RWPE2 (cell line): ENCODE data around the gene BEX2.
"Not testable (repeated sequence)": the region's sequence is repeated elsewhere in the genome, so short reads cannot be mapped to it uniquely, and the experiment has no call there.

Source experiments
- ATAC-seq: fragments of 200-7000 bp; cut with Tn5 transposase; 3 replicates; pipeline ENCODE4 v1.9.1; 2021; ENCODE audit warnings: low read depth
- DNase-seq: peaks from one replicate; pipeline ENCODE4 v3.0.0-alpha.2; 2020; ENCODE audit warnings: low spot score
- H3K27ac ChIP-seq: fragments of 450-650 bp; 2 replicates; pipeline ENCODE4 v1.5.1; 2017; ENCODE audit warnings: mild to moderate bottlenecking; ENCODE audit not compliant: poor library complexity, severe bottlenecking
- H3K27me3 ChIP-seq: fragments of 250-450 bp; sonication (Bioruptor Pico); 2 replicates; pipeline ENCODE4 v1.5.1; 2021; ENCODE audit warnings: mild to moderate bottlenecking, moderate library complexity; ENCODE audit not compliant: insufficient read depth, poor library complexity, severe bottlenecking
- H3K36me3 ChIP-seq: fragments of 250-450 bp; sonication (Bioruptor Pico); 2 replicates; pipeline ENCODE4 v1.5.1; 2020; ENCODE audit warnings: low read depth, mild to moderate bottlenecking, moderate library complexity
- H3K4me1 ChIP-seq: fragments of 250-450 bp; sonication (Bioruptor Pico); 2 replicates; pipeline ENCODE4 v1.5.1; 2021; ENCODE audit warnings: mild to moderate bottlenecking, moderate library complexity; ENCODE audit not compliant: insufficient read depth, poor library complexity, severe bottlenecking
- H3K4me3 ChIP-seq: fragments of 250-450 bp; sonication (Bioruptor Pico); 2 replicates; pipeline ENCODE4 v1.5.1; 2021; ENCODE audit warnings: mild to moderate bottlenecking, moderate library complexity; ENCODE audit not compliant: severe bottlenecking
- H3K9me3 ChIP-seq: fragments of 250-450 bp; sonication (Bioruptor Pico); 2 replicates; pipeline ENCODE4 v1.5.1; 2021; ENCODE audit warnings: mild to moderate bottlenecking, moderate library complexity; ENCODE audit not compliant: severe bottlenecking
- CTCF ChIP-seq: fragments of 450-650 bp; IDR thresholded peaks from one replicate; pipeline ENCODE4 v1.5.1; 2017; ENCODE audit warnings: mild to moderate bottlenecking, moderate library complexity; ENCODE audit not compliant: poor library complexity, severe bottlenecking

The BEX2 gene

GRCh38 chrX:103330681-103331288 is 20.0 kb upstream of the BEX2 start:
- Histone ChIP-seq H3K9me3 (no peaks in the 10 kb centered on the region), H3K36me3 (no peaks in the 10 kb centered on the region), H3K27me3 (no peaks in the 10 kb centered on the region), H3K4me1 (no peaks in the 10 kb centered on the region), H3K27ac (no peak overlapping the region), H3K4me3 (no peak overlapping the region)
- DNase-seq (no peak), ATAC-seq (no peak)
- TF ChIP-seq CTCF, result no peak

DNA sequence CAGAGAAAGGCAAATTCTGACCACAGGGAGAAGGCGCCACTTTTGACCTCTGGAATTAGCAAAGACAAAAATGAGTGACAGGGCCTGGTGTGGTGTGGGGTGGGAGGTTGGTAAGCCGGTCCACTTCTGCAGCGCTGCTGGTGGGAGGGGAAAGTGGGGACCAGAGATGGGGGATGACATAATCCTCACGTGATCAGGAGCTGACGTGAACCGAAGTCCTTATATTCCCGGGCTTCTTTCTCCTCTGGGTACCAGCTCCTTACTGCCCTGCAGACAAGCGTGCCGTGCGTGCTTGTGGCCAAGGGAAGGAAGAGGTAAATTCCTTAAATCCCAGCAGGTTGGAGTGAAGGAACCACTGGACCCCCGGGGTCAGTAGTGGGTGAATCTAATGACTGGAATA is 19.2 kb upstream of the BEX2 start, which contains the start of gene TCEAL7:
Gene TCEAL7, plus strand, starts transcription at position 249 of the 400 bp plus-strand sequence. CDS start 1,165 bp downstream, outside the sequence.
- no peaks in the 10 kb centered on the region for H3K36me3 ChIP-seq
- no peak within 1 kb of the TSS for H3K4me3 ChIP-seq
- DNase-seq (no peak), ATAC-seq (no peak)
- no peaks in the 10 kb centered on the region for H3K4me1 ChIP-seq
- no peaks in the 10 kb centered on the region for H3K27me3 ChIP-seq
- H3K27ac ChIP-seq, result no peak within 1 kb of the TSS
- H3K9me3 ChIP-seq, result no peaks in the 10 kb centered on the region
- no peak for TF ChIP-seq CTCF

DNA sequence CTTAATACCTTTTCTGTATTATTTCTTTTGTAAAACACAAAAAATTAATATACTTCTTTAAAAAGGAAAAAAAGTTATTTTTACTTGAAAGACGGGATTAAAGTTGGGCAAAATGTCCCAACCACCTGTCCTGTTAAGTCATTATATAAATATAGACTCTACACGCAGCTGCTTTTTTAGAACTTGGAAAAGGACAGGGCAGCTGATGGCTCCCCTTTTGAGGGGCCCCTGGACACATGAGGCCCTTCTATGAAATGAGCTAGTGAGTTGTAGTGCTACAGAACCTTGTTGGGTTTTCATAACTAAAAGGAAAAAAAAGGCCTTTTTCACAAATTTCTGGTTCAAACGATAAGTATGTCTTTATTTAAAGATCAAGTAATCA is 600 bp upstream of the BEX2 start:
- Histone ChIP-seq H3K36me3 (no peaks in the 10 kb centered on the region), H3K27me3 (no peaks in the 10 kb centered on the region), H3K27ac (no peak overlapping the region), H3K4me3 (peak overlapping the region; percentile 65), H3K9me3 (no peaks in the 10 kb centered on the region), H3K4me1 (no peaks in the 10 kb centered on the region)
- TF ChIP-seq CTCF, result no peak
- no peak for ATAC-seq
- DNase-seq, result no peak

DNA sequence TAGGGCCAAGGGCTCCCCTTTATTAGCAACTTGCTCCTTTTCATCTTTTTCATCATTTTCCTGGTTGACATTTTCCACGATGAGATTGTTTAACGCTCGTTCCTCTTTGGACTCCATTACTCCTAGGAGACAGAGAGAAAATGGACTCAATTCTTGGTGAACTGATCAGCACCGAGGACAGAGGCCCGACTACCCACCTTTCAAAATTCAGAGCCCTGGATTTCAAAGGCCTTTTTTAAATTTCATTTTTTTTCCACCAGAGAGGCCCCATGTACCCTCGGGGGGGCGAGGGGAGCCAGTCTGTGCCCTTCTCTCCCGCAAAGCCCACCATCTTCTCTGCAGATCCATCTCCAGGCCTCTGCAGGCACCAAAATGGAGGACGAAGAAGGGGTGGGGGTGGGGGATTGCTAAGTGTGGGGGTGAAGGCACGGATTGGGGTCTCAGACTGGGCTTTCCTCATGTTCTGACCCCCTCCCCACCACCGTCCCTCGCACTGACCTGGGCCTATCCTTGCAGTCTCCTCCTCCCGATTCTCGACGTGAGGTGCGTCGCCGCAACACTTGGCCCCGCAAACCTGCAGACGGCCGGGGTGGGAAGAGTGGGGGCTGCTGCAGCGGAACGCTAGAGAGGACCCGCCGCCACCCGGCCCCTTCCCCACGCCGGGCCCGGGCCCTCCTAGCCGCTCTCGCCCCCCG is 783 bp downstream of the BEX2 start:
- Histone ChIP-seq H3K27ac (no peak overlapping the region), H3K36me3 (no peaks in the 10 kb centered on the region), H3K27me3 (no peaks in the 10 kb centered on the region), H3K4me1 (no peaks in the 10 kb centered on the region), H3K9me3 (no peaks in the 10 kb centered on the region), H3K4me3 (peak overlapping the region; percentile 65)
- ATAC-seq (no peak), DNase-seq (no peak)
- TF ChIP-seq CTCF, result no peak

GRCh38 chrX:103305666-103306065 is 5.1 kb downstream of the BEX2 start:
- not testable (repeated sequence) for H3K27ac ChIP-seq, ATAC-seq, DNase-seq, H3K4me3 ChIP-seq, H3K4me1 ChIP-seq, H3K36me3 ChIP-seq, H3K9me3 ChIP-seq, H3K27me3 ChIP-seq
